Activated CD4-positive, alpha-beta T cell treated with anti-CD3 and anti-CD28 coated beads for 36 hours (primary cell): ENCODE measurements around the gene MYO15B. TPM values are rescaled to one million over a fixed set of nuclear protein-coding genes. Genes with fewer than 3 reads are reported as not detected.

Source experiments
- ATAC-seq: fragments of 200-7000 bp; cut with Tn5 transposase; one replicate; pipeline ENCODE4 v1.10.0; 2021; ENCODE audit warnings: mild to moderate bottlenecking, moderate library complexity
- CTCF ChIA-PET: fragments of 350-600 bp; sonication (Branson Sonifier 250); formaldehyde crosslinking; loops from one replicate; lab custom pipeline; 2021; ENCODE audit warnings: antibody characterized with exemption; lab: Charles Lee
- POLR2A ChIA-PET: fragments of 350-600 bp; sonication (Branson Sonifier 250); formaldehyde crosslinking; loops from one replicate; lab custom pipeline; 2021; ENCODE audit warnings: antibody characterized with exemption, inconsistent platforms; lab: Charles Lee
- DNase-seq: peaks from one replicate; pipeline ENCODE4 v3.0.0-alpha.2; 2020
- H3K27ac Mint-ChIP-seq: one replicate; pipeline ENCODE4 v1.8.0; 2021; ENCODE audit warnings: mixed read lengths
- H3K27me3 Mint-ChIP-seq: one replicate; pipeline ENCODE4 v1.8.0; 2021; ENCODE audit warnings: mixed read lengths
- H3K36me3 Mint-ChIP-seq: one replicate; pipeline ENCODE4 v1.8.0; 2021; ENCODE audit warnings: low read depth, mixed read lengths
- H3K4me1 Mint-ChIP-seq: one replicate; pipeline ENCODE4 v1.8.0; 2021; ENCODE audit warnings: mixed read lengths
- H3K4me3 Mint-ChIP-seq: one replicate; pipeline ENCODE4 v1.8.0; 2021; ENCODE audit warnings: mild to moderate bottlenecking, moderate library complexity, mixed read lengths
- H3K9me3 Mint-ChIP-seq: one replicate; pipeline ENCODE4 v1.8.0; 2021; ENCODE audit warnings: low read depth, mixed read lengths
- intact Hi-C, 2 experiments: fragments of 100-400 bp; cut with DNase I in 1 of 2; cut with micrococcal nuclease in 1 of 2; formaldehyde crosslinking; loops; one replicate each; pipeline versions ENCODE4 v1.14.2 to v1.15.1; 2022 to 2024; cut with DNase I, micrococcal nuclease
- total RNA-seq, 2 experiments: library from RNA; stranded (reverse); gene quantifications; one replicate each; pipeline ENCODE4 v1.2.3, GENCODE V29; 2021

The MYO15B gene
- total RNA-seq, 2 experiments from 2014 or later = 20.8 to 22.4 TPM

- H3K9me3 Mint-ChIP-seq = no peaks in the 10 kb centered on the region
- ChIA-PET CTCF (interaction anchor here (0.6 kb wide), 1 partner anchor 84 kb away, joined by 4 read pairs; no protein-coding TSS in a partner anchor), POLR2A (no interaction called here)
- DNase-seq = no peak
- no peaks in the 10 kb centered on the region for H3K27me3 Mint-ChIP-seq
- H3K27ac Mint-ChIP-seq = no peak overlapping the region
- ATAC-seq = no peak
- H3K4me3 Mint-ChIP-seq = no peak overlapping the region
- no peaks in the 10 kb centered on the region for H3K36me3 Mint-ChIP-seq
- intact Hi-C loops = no loop called here
- H3K4me1 Mint-ChIP-seq = no peaks in the 10 kb centered on the region
These were observed 27.6 kb upstream of the MYO15B start for GRCh38 chr17:75559958-75560533.

DNA sequence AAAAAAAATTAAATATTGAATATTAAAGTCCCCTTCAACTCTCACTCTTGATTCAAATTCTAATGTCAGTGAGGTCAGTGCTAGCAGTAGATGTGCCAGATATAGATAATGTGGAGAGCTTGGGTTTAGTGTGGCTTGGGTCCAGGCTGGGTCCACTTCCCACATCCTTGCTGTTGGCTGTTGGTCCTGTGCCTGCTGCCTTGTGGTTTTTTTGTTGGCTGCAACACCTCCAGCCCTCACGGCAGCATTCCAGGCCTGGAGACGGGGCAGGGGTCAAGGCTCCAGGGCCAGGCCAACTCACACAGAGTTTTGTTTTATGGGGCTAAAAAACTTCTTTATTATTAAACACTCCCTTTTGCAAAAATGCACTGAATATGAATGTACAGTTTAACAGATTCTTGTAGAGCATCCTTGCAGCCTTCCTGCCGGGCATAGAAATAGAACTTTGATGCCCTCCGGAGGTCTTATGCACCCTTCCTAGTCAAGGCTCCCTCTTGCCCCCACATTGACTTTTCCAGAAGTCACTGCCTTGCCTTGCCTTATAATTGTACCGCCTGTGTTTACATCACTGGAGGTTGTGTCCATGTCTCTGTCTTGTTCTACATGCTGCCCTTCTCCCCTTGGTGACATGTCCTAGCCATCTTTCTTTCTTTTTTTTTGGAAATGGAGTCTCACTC is 25.5 kb upstream of the MYO15B start:
- DNase-seq = no peak
- no peaks in the 10 kb centered on the region for H3K9me3 Mint-ChIP-seq

DNA sequence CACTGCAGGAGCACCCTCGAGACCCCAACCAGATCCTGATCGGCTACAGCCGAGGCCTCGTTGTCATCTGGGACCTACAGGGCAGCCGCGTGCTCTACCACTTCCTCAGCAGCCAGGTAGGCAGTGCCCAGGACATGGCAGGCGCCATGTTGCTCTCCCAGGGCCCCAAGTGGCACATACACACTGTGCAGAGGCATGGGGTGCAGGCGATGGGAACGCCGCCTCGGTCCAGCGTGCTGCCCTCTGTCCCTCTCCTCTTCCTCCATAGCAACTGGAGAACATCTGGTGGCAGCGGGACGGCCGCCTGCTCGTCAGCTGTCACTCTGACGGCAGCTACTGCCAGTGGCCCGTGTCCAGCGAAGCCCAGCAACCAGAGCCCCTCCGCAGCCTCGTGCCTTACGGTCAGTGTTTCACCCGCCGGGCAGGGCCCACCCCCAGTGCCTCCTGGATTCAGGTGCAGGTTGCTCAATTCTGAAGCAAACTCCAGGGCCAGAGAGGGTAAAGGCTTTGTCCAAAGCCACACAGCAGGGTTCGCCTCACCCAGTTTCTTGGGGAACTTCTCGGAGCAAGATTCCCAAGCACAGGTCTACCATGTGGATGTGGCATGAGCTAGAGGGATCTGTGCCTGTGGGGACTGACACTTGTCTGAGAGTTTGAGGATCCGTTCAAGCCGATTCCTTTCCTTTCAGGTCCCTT is 24.4 kb upstream of the MYO15B start:
- ATAC-seq = no peak
- Mint-ChIP-seq H3K9me3 (no peaks in the 10 kb centered on the region), H3K27me3 (no peaks in the 10 kb centered on the region), H3K27ac (no peak overlapping the region), H3K4me1 (no peaks in the 10 kb centered on the region), H3K4me3 (no peak overlapping the region), H3K36me3 (no peaks in the 10 kb centered on the region)
- POLR2A ChIA-PET = no interaction called here
- no peak for DNase-seq
- intact Hi-C loops = no loop called here
- CTCF ChIA-PET = no interaction called here

More for the DNA sequence above, 25.5 kb upstream of the MYO15B start:
- H3K27me3 Mint-ChIP-seq = no peaks in the 10 kb centered on the region
- POLR2A ChIA-PET = no interaction called here
- intact Hi-C loops = no loop called here
- H3K27ac Mint-ChIP-seq = no peak overlapping the region
- ATAC-seq = no peak
- no peak overlapping the region for H3K4me3 Mint-ChIP-seq
- H3K4me1 Mint-ChIP-seq = no peaks in the 10 kb centered on the region
- CTCF ChIA-PET = no interaction called here
- H3K36me3 Mint-ChIP-seq = no peaks in the 10 kb centered on the region

DNA sequence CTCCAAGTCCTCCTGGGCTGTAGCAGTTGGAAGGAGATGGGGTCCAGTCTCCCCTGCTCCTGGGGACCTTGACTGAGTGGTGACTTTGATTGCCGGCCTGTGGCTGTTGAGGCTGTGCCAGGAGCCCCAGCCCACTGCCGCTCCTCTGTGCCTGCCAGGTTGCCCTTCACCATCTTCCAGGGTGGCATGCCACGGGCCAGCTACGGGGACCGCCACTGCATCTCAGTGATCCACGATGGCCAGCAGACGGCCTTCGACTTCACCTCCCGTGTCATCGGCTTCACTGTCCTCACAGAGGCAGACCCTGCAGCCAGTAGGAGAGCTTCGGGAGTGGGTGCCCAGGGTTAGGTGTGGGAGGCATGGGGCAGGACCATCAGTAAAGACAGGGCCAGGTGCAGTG is 23.4 kb upstream of the MYO15B start:
- Mint-ChIP-seq H3K27ac (no peak overlapping the region), H3K9me3 (no peaks in the 10 kb centered on the region), H3K4me1 (no peaks in the 10 kb centered on the region), H3K4me3 (no peak overlapping the region), H3K27me3 (no peaks in the 10 kb centered on the region), H3K36me3 (no peaks in the 10 kb centered on the region)
- DNase-seq = no peak
- ATAC-seq = no peak
- ChIA-PET CTCF (interaction anchor here (0.5 kb wide), 1 partner anchor 155 kb away, joined by 3 read pairs; no protein-coding TSS in a partner anchor), POLR2A (no interaction called here)
- intact Hi-C loops = no loop called here

DNA sequence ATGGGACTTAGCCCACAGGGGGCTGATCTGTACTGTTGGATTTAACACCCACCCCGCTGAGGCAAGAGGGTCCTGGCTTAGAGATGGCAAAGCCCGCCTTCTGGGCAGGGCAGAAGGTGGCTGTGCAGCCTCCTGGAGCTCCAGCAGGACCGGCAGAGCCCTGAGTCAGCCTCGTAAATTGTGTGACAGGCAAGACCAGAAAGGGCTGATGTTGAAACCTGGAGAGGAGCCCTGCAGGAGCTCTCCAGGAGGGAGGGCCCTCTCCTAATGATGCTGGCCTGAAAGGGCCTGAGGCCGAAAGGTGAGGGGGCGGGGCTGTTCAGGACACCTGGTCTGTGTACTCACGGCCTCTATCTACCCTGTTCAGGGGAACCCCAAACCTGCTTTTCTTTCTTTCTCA is 22.5 kb upstream of the MYO15B start:
- no peak overlapping the region for H3K27ac Mint-ChIP-seq
- DNase-seq (no peak), ATAC-seq (no peak)
- no peaks in the 10 kb centered on the region for H3K9me3 Mint-ChIP-seq
- ChIA-PET POLR2A (no interaction called here), CTCF (interaction anchor here (0.5 kb wide), 1 partner anchor 85 kb away, joined by 4 read pairs; no protein-coding TSS in a partner anchor)
- intact Hi-C loops = no loop called here
- H3K27me3 Mint-ChIP-seq = no peaks in the 10 kb centered on the region
- H3K4me1 Mint-ChIP-seq = no peaks in the 10 kb centered on the region
- H3K36me3 Mint-ChIP-seq = no peaks in the 10 kb centered on the region
- H3K4me3 Mint-ChIP-seq = no peak overlapping the region

DNA sequence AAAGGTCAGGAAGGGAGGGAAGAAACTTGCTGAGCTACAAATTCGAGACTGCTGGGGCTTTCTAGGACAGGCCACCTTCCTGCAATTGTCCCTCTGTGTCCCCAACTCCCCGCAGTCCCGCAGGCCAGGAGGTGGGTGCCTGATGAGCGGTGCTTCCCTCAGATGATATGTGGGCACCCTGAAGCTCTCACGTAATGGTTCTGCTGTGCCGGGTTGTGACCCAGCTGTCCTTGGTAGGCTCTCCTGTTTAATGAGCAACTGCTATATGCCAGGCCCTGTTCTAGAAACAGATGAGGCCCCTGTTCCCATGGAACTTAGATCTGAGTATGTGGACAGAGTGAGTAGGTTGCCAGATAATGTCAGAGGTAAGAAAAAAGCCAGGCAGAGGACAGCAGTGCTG is 22.0 kb upstream of the MYO15B start:
- Mint-ChIP-seq H3K27ac (no peak overlapping the region), H3K27me3 (no peaks in the 10 kb centered on the region), H3K9me3 (no peaks in the 10 kb centered on the region), H3K36me3 (no peaks in the 10 kb centered on the region), H3K4me3 (no peak overlapping the region), H3K4me1 (no peaks in the 10 kb centered on the region)
- DNase-seq (no peak), ATAC-seq (no peak)
- intact Hi-C loops = no loop called here
- ChIA-PET CTCF (interaction anchor here (0.5 kb wide), 1 partner anchor 85 kb away, joined by 4 read pairs; no protein-coding TSS in a partner anchor), POLR2A (no interaction called here)

DNA sequence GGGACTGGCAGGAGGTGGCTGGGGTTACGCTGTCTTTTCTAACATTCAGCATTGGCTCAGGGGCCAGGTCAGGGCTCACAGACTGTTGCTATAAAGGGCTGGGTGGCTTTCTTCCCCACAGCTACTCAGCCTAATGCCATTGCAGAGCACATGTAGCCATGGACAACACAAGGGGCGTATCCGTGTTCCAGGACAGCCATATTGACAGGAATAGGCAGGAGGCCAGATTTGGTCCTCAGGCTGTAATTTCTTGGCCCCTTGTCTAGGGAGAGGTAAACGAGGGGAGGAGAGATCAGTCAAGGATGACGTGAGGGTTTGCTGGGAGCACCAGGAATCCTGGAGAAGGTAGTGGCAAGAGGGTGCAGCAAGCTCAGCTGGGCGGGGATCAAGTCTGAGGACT is 21.2 kb upstream of the MYO15B start:
- H3K27ac Mint-ChIP-seq = no peak overlapping the region
- H3K27me3 Mint-ChIP-seq = no peaks in the 10 kb centered on the region
- H3K36me3 Mint-ChIP-seq = no peaks in the 10 kb centered on the region
- ChIA-PET POLR2A (no interaction called here), CTCF (no interaction called here)
- H3K4me3 Mint-ChIP-seq = no peak overlapping the region
- DNase-seq (no peak), ATAC-seq (no peak)
- intact Hi-C loops = no loop called here
- H3K9me3 Mint-ChIP-seq = no peaks in the 10 kb centered on the region
- H3K4me1 Mint-ChIP-seq = no peaks in the 10 kb centered on the region

GRCh38 chr17:75566834-75567233 is 20.8 kb upstream of the MYO15B start:
- POLR2A ChIA-PET = no interaction called here
- no peak for DNase-seq
- H3K27ac Mint-ChIP-seq = no peak overlapping the region

GRCh38 chr17:75568412-75569255 is 19.0 kb upstream of the MYO15B start:
- Mint-ChIP-seq H3K4me3 (no peak overlapping the region), H3K27me3 (no peaks in the 10 kb centered on the region), H3K36me3 (no peaks in the 10 kb centered on the region), H3K27ac (no peak overlapping the region), H3K4me1 (no peaks in the 10 kb centered on the region), H3K9me3 (no peaks in the 10 kb centered on the region)
- ATAC-seq = no peak
- intact Hi-C loops = no loop called here
- CTCF ChIA-PET = interaction anchor here (0.6 to 1.3 kb wide), 3 partner anchors 13 to 157 kb away, joined by 3 to 5 read pairs (median 4); no protein-coding TSS in a partner anchor
- POLR2A ChIA-PET = interaction anchor here (0.6 kb wide), 1 partner anchor 85 kb away, joined by 7 read pairs; no protein-coding TSS in a partner anchor
- DNase-seq = no peak

More at GRCh38 chr17:75566834-75567233, 20.8 kb upstream of the MYO15B start:
- no peak for ATAC-seq
- intact Hi-C loops = no loop called here
- Mint-ChIP-seq H3K4me3 (no peak overlapping the region), H3K27me3 (no peaks in the 10 kb centered on the region), H3K4me1 (no peaks in the 10 kb centered on the region), H3K36me3 (no peaks in the 10 kb centered on the region), H3K9me3 (no peaks in the 10 kb centered on the region)
- CTCF ChIA-PET = no interaction called here

DNA sequence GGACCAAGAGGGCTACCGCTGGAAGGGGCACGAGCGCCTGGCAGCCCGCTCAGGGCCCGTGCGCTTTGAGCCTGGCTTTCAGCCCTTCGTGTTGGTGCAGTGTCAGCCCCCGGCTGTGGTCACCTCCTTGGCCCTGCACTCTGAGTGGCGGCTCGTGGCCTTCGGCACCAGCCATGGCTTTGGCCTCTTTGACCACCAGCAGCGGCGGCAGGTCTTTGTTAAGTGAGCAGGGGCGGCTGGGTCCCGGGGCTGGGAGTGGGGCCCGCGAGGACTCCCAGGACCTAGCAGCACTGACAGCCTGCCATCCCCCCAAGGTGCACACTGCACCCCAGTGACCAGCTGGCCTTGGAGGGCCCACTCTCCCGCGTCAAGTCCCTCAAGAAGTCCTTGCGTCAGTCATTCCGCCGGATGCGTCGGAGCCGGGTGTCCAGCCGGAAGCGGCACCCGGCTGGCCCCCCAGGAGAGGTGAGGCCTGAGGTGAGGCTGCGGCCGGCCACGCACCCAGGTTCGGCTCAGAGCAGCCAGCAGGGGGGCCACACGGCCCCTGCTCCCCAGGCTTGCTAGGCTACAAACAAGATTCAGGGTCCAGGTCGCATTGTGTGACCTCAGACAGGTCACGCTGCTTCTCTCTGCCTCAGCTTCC is 17.4 kb upstream of the MYO15B start:
- ATAC-seq (no peak), DNase-seq (no peak)
- ChIA-PET POLR2A (no interaction called here), CTCF (no interaction called here)
- intact Hi-C loops = no loop called here
- Mint-ChIP-seq H3K27ac (no peak overlapping the region), H3K4me3 (no peak overlapping the region), H3K4me1 (no peaks in the 10 kb centered on the region), H3K36me3 (no peaks in the 10 kb centered on the region), H3K9me3 (no peaks in the 10 kb centered on the region), H3K27me3 (no peaks in the 10 kb centered on the region)

DNA sequence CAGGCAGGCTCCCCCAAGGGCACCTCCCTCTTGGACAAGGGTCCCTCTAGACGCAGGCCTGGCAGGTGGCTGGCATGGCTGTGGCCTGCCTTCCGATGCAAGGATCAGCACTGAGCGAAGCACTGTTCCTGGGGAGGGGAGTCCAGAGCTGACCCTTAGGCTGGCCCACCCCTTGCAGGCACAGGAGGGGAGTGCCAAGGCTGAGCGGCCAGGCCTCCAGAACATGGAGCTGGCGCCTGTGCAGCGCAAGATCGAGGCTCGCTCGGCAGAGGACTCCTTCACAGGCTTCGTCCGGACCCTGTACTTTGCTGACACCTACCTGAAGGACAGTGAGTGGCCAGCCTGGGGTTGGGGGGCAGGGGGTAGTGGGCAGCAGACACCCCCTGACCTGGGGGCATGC is 16.8 kb upstream of the MYO15B start:
- no peaks in the 10 kb centered on the region for H3K27me3 Mint-ChIP-seq
- POLR2A ChIA-PET = no interaction called here
- no peaks in the 10 kb centered on the region for H3K4me1 Mint-ChIP-seq
- no peaks in the 10 kb centered on the region for H3K9me3 Mint-ChIP-seq
- no peaks in the 10 kb centered on the region for H3K36me3 Mint-ChIP-seq
- H3K4me3 Mint-ChIP-seq = no peak overlapping the region
- ATAC-seq (no peak), DNase-seq (no peak)
- intact Hi-C loops = no loop called here
- CTCF ChIA-PET = interaction anchor here (0.6 kb wide), 2 partner anchors 18 to 24 kb away, joined by 3 read pairs; no protein-coding TSS in a partner anchor
- H3K27ac Mint-ChIP-seq = no peak overlapping the region
